Measurements from ENCODE around the gene NADK. TPM values are rescaled to one million over a fixed set of nuclear protein-coding genes. Genes with fewer than 3 reads are reported as not detected.

NADK gene
- total RNA-seq (10 to 100 TPM; 29.9 to 40.4 TPM), polyA plus RNA-seq (ENCODE audit: insufficient read length in 2 of 2) (10 to 100 TPM; 56.2 to 65.1 TPM)
- long read RNA-seq, donor 1, transcript NADK-201 (12 exons, 3,235 nt): major isoform, 11 of 12 reads
- long read RNA-seq, donor 1, partial matches to known transcripts: 0 of 12 reads
- long read RNA-seq, donor 1, other reads (novel, unspliced or antisense): 0 of 12 reads
- long read RNA-seq, donor 2, transcript NADK-206 (3 exons, 722 nt): major isoform, 5 of 7 reads
- long read RNA-seq, donor 2, partial matches to known transcripts: 0 of 7 reads
- long read RNA-seq, donor 2, other reads (novel, unspliced or antisense): 0 of 7 reads
- long read RNA-seq, donor 3, transcript NADK-201 (12 exons, 3,235 nt): major isoform, 6 of 6 reads
- long read RNA-seq, donor 3, partial matches to known transcripts: 0 of 6 reads
- long read RNA-seq, donor 3, other reads (novel, unspliced or antisense): 0 of 6 reads
- long read RNA-seq, donor 4, partial matches to known transcripts: 0 of 8 reads
- long read RNA-seq, donor 4, other reads (novel, unspliced or antisense): 0 of 8 reads

- Histone ChIP-seq H3K4me3 (ENCODE audit: low read depth, low read length) (peak within 1 kb of the TSS; percentile 47), H3K4me1 (ENCODE audit: control insufficient read depth, insufficient read depth, low read length) (peaks cover 38% of the 10 kb centered on the region), H3K36me3 (ENCODE audit: control insufficient read depth, insufficient read depth, low read length) (peaks cover 18% of the 10 kb centered on the region), H3K9me3 (ENCODE audit: control insufficient read depth, insufficient read depth, low read length) (no peaks in the 10 kb centered on the region), H3K27me3 (ENCODE audit: control insufficient read depth, insufficient read depth, low read length) (no peaks in the 10 kb centered on the region), H3K27ac (ENCODE audit: low read depth, low read length) (peak within 1 kb of the TSS; percentile 7)
- under 1% methylated on average over 99 of the region's 99 CpGs for WGBS (ENCODE audit: insufficient coverage)
- DNase-seq (ENCODE audit: low read depth in 4 of 6, low spot score in 6 of 6): peak in 5 of 6 donors; percentile 35 to 87 (median 58)
Measured at GRCh38 chr1:1777950-1778662, at the start of gene NADK. NADK (minus strand) TSS chr1:1778470; CDS start chr1:1765406, 13,064 bp downstream.

GRCh38 chr1:1827089-1827848 lies 49.0 kb upstream of the NADK start:
- peak in 1 of 6 donors; percentile 32 for DNase-seq (ENCODE audit: low read depth in 4 of 6, low spot score in 6 of 6)
- WGBS (ENCODE audit: insufficient coverage): 52% methylated on average over 7 of the region's 14 CpGs
- no peak overlapping the region for H3K27ac ChIP-seq (ENCODE audit: low read depth, low read length)
- H3K4me1 ChIP-seq (ENCODE audit: control insufficient read depth, insufficient read depth, low read length): peaks cover 13% of the 10 kb centered on the region
- H3K27me3 ChIP-seq (ENCODE audit: control insufficient read depth, insufficient read depth, low read length): no peaks in the 10 kb centered on the region
- no peak overlapping the region for H3K4me3 ChIP-seq (ENCODE audit: low read depth, low read length)
- H3K36me3 ChIP-seq (ENCODE audit: control insufficient read depth, insufficient read depth, low read length): peaks cover 28% of the 10 kb centered on the region
- H3K9me3 ChIP-seq (ENCODE audit: control insufficient read depth, insufficient read depth, low read length): no peaks in the 10 kb centered on the region

GRCh38 chr1:1826356-1827088 lies 48.3 kb upstream of the NADK start:
- Histone ChIP-seq H3K4me1 (ENCODE audit: control insufficient read depth, insufficient read depth, low read length) (peaks cover 13% of the 10 kb centered on the region), H3K4me3 (ENCODE audit: low read depth, low read length) (no peak overlapping the region), H3K36me3 (ENCODE audit: control insufficient read depth, insufficient read depth, low read length) (peaks cover 31% of the 10 kb centered on the region), H3K27ac (ENCODE audit: low read depth, low read length) (no peak overlapping the region), H3K9me3 (ENCODE audit: control insufficient read depth, insufficient read depth, low read length) (no peaks in the 10 kb centered on the region), H3K27me3 (ENCODE audit: control insufficient read depth, insufficient read depth, low read length) (no peaks in the 10 kb centered on the region)
- WGBS (ENCODE audit: insufficient coverage): 96% methylated on average over 4 of the region's 9 CpGs
- no peak for DNase-seq (ENCODE audit: low read depth in 4 of 6, low spot score in 6 of 6)

- no peak overlapping the region for H3K27ac ChIP-seq (ENCODE audit: low read depth, low read length)
- H3K4me3 ChIP-seq (ENCODE audit: low read depth, low read length): no peak overlapping the region
- H3K36me3 ChIP-seq (ENCODE audit: control insufficient read depth, insufficient read depth, low read length): peaks cover 29% of the 10 kb centered on the region
- H3K9me3 ChIP-seq (ENCODE audit: control insufficient read depth, insufficient read depth, low read length): no peaks in the 10 kb centered on the region
- WGBS (ENCODE audit: insufficient coverage): 80% methylated on average over 1 of the region's 5 CpGs
- H3K4me1 ChIP-seq (ENCODE audit: control insufficient read depth, insufficient read depth, low read length): peaks cover 13% of the 10 kb centered on the region
- no peak for DNase-seq (ENCODE audit: low read depth in 4 of 6, low spot score in 6 of 6)
- H3K27me3 ChIP-seq (ENCODE audit: control insufficient read depth, insufficient read depth, low read length): no peaks in the 10 kb centered on the region
Measured at GRCh38 chr1:1825217-1825616, 46.9 kb upstream of the NADK start.

- DNase-seq (ENCODE audit: low read depth in 4 of 6, low spot score in 6 of 6): no peak
- Histone ChIP-seq H3K36me3 (ENCODE audit: control insufficient read depth, insufficient read depth, low read length) (peaks cover 60% of the 10 kb centered on the region), H3K27me3 (ENCODE audit: control insufficient read depth, insufficient read depth, low read length) (no peaks in the 10 kb centered on the region), H3K27ac (ENCODE audit: low read depth, low read length) (no peak overlapping the region), H3K4me1 (ENCODE audit: control insufficient read depth, insufficient read depth, low read length) (no peaks in the 10 kb centered on the region), H3K4me3 (ENCODE audit: low read depth, low read length) (no peak overlapping the region), H3K9me3 (ENCODE audit: control insufficient read depth, insufficient read depth, low read length) (no peaks in the 10 kb centered on the region)
- 93% methylated on average over 6 of the region's 6 CpGs for WGBS (ENCODE audit: insufficient coverage)
Measured at GRCh38 chr1:1819762-1820161, 41.5 kb upstream of the NADK start.

- Histone ChIP-seq H3K4me1 (ENCODE audit: control insufficient read depth, insufficient read depth, low read length) (no peaks in the 10 kb centered on the region), H3K27me3 (ENCODE audit: control insufficient read depth, insufficient read depth, low read length) (no peaks in the 10 kb centered on the region), H3K27ac (ENCODE audit: low read depth, low read length) (no peak overlapping the region), H3K36me3 (ENCODE audit: control insufficient read depth, insufficient read depth, low read length) (peaks cover 68% of the 10 kb centered on the region), H3K4me3 (ENCODE audit: low read depth, low read length) (no peak overlapping the region), H3K9me3 (ENCODE audit: control insufficient read depth, insufficient read depth, low read length) (no peaks in the 10 kb centered on the region)
- WGBS (ENCODE audit: insufficient coverage): 61% methylated on average over 3 of the region's 3 CpGs
- no peak for DNase-seq (ENCODE audit: low read depth in 4 of 6, low spot score in 6 of 6)
Measured at GRCh38 chr1:1817221-1817620, 39.0 kb upstream of the NADK start.

GRCh38 chr1:1815606-1816281 lies 37.5 kb upstream of the NADK start:
- Histone ChIP-seq H3K27me3 (ENCODE audit: control insufficient read depth, insufficient read depth, low read length) (no peaks in the 10 kb centered on the region), H3K27ac (ENCODE audit: low read depth, low read length) (no peak overlapping the region), H3K36me3 (ENCODE audit: control insufficient read depth, insufficient read depth, low read length) (peaks cover 68% of the 10 kb centered on the region), H3K4me1 (ENCODE audit: control insufficient read depth, insufficient read depth, low read length) (no peaks in the 10 kb centered on the region), H3K4me3 (ENCODE audit: low read depth, low read length) (no peak overlapping the region), H3K9me3 (ENCODE audit: control insufficient read depth, insufficient read depth, low read length) (no peaks in the 10 kb centered on the region)
- no peak for DNase-seq (ENCODE audit: low read depth in 4 of 6, low spot score in 6 of 6)
- 99% methylated on average over 9 of the region's 14 CpGs for WGBS (ENCODE audit: insufficient coverage)

GRCh38 chr1:1809489-1809888 lies 31.2 kb upstream of the NADK start:
- no peak overlapping the region for H3K4me3 ChIP-seq (ENCODE audit: low read depth, low read length)
- no peak overlapping the region for H3K27ac ChIP-seq (ENCODE audit: low read depth, low read length)
- peaks cover 72% of the 10 kb centered on the region for H3K36me3 ChIP-seq (ENCODE audit: control insufficient read depth, insufficient read depth, low read length)
- no peak for DNase-seq (ENCODE audit: low read depth in 4 of 6, low spot score in 6 of 6)
- H3K9me3 ChIP-seq (ENCODE audit: control insufficient read depth, insufficient read depth, low read length): no peaks in the 10 kb centered on the region
- 98% methylated on average over 5 of the region's 6 CpGs for WGBS (ENCODE audit: insufficient coverage)
- no peaks in the 10 kb centered on the region for H3K27me3 ChIP-seq (ENCODE audit: control insufficient read depth, insufficient read depth, low read length)
- no peaks in the 10 kb centered on the region for H3K4me1 ChIP-seq (ENCODE audit: control insufficient read depth, insufficient read depth, low read length)
